ENCODE data around the gene CCR8.
"Not testable (repeated sequence)": the region's sequence is repeated elsewhere in the genome, so short reads cannot be mapped to it uniquely, and the experiment has no call there.

The CCR8 gene

GRCh38 chr3:39315420-39315819, 14.1 kb upstream of the CCR8 start:
- DNase-seq (ENCODE audit: low spot score), result no peak

DNA sequence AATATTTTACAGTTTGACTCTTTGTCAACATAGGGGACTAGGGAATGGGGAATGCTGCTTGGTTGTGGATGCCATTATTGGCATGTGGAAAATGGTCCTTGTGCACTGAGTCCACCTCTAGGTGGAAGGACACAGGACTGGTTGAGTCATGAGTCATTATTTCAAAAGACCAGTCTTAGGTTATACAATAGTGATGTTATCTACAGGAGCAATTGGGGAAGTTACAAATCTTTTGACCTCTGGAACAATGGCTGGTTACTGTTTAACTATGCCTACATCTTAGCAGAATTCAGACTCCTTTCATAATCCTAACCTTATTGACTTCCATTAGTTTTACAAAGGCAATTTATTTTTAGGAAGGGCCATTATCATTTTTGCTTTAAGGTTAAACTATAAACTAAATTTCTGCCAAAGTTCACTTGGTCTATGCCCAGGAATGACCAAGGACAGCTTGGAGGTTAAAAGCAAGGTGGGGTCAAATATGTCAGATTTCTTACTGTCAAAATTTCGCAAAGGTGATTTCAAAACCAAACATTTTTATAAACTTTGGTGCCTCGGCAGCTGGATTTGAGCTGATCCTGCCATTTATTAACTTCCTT, 11.8 kb upstream of the CCR8 start:
- no peak for DNase-seq (ENCODE audit: low spot score)

- DNase-seq (ENCODE audit: low spot score), result no peak
Observed at GRCh38 chr3:39318301-39318700, 11.2 kb upstream of the CCR8 start.

- DNase-seq (ENCODE audit: low spot score), result no peak
Observed at GRCh38 chr3:39319249-39319648, 10.3 kb upstream of the CCR8 start.

DNA sequence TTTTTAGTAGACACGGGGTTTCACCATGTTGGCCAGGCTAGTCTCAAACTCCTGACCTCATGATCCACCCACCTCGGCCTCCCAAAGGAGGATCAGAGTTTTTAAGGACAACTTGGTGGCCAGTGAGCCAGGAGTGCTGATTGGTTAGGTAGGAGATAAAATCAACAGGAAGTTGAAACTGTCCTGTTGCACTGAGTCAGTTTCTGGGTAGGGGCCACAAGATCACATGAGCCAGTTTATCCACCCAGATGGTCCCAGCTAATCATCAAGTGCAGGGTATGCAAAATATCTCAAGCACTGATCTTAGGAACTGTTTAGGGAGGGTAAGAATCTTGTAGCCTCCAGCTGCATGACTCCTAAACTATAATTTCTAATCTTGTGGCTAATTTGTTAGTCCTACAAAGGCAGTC, 7.9 kb upstream of the CCR8 start:
- not testable (repeated sequence) for DNase-seq (ENCODE audit: low spot score)

GRCh38 chr3:39322209-39322715, 7.2 kb upstream of the CCR8 start:
- DNase-seq (ENCODE audit: low spot score), result not testable (repeated sequence)

GRCh38 chr3:39322936-39323335, 6.6 kb upstream of the CCR8 start:
- DNase-seq (ENCODE audit: low spot score), result no peak

DNA sequence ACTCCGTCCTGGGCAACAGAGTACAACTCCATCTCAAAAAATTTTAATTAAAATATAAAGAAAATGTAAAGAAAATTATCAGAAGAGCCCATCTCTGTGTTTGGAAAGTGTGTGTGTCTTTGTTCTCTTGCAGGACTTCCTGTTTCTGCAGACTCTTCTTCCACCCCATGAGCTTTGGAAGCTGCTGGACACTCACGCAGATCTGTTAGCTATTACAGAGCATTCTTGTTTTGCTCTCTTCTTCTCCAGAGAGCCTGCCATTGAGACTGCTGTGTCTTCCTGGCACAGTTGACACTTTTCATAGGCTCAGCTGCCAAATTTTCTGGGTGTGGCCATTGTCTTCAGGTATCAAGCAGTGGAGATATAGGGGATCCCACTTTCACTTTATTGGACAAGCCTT, 6.0 kb upstream of the CCR8 start:
- DNase-seq (ENCODE audit: low spot score), result no peak

- DNase-seq (ENCODE audit: low spot score), result no peak
Observed at GRCh38 chr3:39325236-39325635, 4.3 kb upstream of the CCR8 start.

- no peak for DNase-seq (ENCODE audit: low spot score)
Observed at GRCh38 chr3:39327053-39327745, 2.3 kb upstream of the CCR8 start.

DNA sequence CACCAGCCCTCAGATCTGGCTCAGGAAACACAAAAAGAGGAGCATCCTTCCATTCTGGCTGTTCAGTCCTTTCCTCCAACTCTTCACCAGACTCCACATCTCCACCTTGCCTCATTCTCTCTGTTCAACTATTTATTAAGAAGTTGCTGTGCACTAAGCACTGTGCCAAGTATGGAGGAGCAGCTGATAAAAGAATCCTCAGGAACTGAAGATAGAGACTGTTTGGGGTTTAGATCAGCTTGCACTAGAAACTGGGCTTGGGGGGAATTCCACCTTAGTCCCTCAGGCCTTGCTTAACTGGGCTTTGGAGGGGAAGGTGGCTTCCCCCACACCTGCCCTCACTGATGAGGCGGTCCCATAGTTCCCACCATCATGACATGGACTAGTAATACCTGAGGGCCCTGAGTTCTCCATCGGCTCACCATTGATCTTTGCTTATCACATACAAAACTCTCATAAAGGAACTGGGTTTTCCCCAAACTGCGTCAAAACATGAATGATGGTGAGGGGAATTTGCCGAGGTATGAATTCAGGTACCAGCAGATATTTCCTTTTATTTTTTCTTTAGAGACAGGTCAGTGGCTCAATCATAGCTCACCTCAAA, 1.7 kb upstream of the CCR8 start:
- DNase-seq (ENCODE audit: low spot score), result no peak

DNA sequence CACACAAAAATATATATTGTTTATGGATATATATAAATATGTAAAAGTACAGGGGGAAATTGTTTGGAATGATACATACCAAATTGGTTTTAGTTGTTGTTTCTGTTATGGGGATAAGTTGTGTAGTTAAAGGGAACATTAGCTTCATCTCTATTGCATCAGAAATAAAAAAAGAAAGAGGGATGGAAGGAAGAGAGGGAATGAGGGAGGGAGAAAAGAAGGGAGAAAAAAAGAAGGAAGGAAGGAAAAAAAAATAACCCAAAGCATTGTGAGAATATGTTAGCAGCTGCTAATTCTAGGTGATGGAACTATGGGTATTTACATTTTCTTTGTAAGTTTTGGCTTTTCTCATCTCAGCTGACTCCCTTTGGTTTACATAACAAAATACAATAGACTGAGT, 1.3 kb downstream of the CCR8 start:
- DNase-seq (ENCODE audit: low spot score), result no peak

DNA sequence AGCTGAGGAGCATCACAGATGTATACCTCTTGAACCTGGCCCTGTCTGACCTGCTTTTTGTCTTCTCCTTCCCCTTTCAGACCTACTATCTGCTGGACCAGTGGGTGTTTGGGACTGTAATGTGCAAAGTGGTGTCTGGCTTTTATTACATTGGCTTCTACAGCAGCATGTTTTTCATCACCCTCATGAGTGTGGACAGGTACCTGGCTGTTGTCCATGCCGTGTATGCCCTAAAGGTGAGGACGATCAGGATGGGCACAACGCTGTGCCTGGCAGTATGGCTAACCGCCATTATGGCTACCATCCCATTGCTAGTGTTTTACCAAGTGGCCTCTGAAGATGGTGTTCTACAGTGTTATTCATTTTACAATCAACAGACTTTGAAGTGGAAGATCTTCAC, 3.0 kb downstream of the CCR8 start:
- no peak for DNase-seq (ENCODE audit: low spot score)

DNA sequence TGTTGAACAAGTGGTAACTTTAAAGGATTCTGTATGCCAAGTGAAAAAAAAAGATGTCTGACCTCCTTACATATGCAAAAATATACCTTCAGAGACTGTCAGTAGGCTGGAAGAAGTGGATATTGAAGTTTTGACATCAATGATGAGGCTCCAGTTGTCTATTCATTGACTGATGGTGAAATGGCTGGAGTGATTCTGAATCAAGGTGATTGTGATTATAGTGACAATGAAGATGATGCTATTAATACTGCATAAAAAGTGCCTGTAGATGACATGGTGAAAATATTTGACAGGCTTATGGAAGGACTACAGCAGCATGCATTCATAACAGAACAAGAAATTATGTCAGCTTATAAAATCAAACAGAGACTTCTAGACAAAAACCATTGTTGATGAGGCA, 4.1 kb downstream of the CCR8 start:
- no peak for DNase-seq (ENCODE audit: low spot score)

- no peak for DNase-seq (ENCODE audit: low spot score)
Observed at GRCh38 chr3:39334205-39334604, 4.7 kb downstream of the CCR8 start.

DNA sequence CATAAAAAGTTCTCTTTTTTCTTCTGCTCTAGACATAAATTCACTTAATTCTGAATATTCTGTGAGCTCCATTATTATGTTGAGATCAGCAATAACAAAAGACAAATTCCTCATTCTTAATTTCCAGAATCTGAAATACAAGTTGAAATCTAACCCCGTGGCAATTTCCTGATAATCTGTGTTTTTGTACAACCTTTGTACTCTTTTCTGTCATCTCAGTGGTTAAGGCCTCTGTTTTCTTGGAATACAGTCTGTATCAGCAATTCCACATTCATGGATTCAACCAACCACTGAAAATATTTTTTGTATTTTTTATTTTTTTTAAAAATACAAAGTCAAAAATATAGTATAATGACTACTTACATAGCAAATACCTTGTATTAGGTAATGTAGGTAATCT, 8.7 kb downstream of the CCR8 start:
- no peak for DNase-seq (ENCODE audit: low spot score)

- DNase-seq (ENCODE audit: low spot score), result no peak
Observed at GRCh38 chr3:39339086-39339485, 9.6 kb downstream of the CCR8 start.

DNA sequence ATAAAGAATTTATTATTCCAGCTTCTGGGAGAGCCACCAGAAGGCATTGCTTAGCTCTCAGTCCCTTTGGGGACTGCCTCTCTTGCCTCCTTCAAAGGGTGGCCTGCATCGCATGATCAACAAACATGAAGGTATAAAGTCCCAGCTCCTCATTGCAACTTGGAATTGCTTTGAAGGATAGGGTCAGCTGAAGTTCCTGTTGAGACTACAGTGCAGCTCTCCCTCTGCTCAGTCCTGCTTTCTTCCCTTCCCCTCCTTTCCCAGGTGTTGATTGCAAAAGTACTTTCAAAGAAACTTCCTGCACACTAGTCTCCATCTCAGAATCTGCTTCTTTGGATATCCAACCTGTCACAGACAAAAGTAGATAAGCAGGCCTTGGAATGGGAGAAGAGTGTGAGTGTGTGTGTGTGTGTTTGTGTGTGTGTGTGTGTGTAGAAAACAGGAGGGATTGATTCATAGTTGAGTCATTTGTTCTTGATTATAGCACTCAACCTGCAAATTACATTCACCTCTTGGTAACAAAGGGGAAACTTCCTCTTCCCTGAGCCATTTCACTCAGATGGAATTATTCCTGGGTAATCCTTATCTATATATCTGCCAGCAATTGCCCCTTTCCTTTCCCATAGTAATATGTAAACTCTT, 13.7 kb downstream of the CCR8 start:
- no peak for DNase-seq (ENCODE audit: low spot score)

- no peak for DNase-seq (ENCODE audit: low spot score)
Observed at GRCh38 chr3:39343760-39344159, 14.3 kb downstream of the CCR8 start.

- DNase-seq (ENCODE audit: low spot score), result no peak
Observed at GRCh38 chr3:39344746-39345344, 15.3 kb downstream of the CCR8 start.

GRCh38 chr3:39346785-39347585, 17.5 kb downstream of the CCR8 start:
- no peak for DNase-seq (ENCODE audit: low spot score)

DNA sequence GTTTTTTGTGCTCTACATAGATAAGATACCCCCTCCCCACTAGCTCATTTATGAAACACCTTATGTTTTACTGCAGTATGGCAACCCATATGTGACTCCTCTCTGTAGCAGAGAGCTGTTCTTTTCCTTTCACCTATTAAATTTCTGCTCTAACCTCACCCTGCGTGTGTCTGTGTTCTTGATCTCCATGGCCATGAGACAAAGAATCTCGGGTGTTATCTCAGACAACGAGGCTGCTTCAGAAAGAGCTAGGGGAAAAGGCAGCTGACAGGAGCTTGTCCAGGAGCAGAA, 18.0 kb downstream of the CCR8 start:
- no peak for DNase-seq (ENCODE audit: low spot score)

All from germinal center (tissue), 1 donor.